Mesendoderm (in vitro differentiated cells): ENCODE results near the gene IKZF5.

Experiments used
- DNase-seq: peaks from one replicate; pipeline ENCODE4 v3.0.0; 2013
- H2AK5ac ChIP-seq: 2 replicates; pipeline ENCODE4 v1.6.1; 2013; ENCODE audit warnings: low read length, inconsistent platforms
- H2BK120ac ChIP-seq: 2 replicates; pipeline ENCODE4 v1.6.1; 2013; ENCODE audit warnings: low read depth, mild to moderate bottlenecking, low read length, moderate library complexity, mixed read lengths
- H2BK15ac ChIP-seq: replicated peaks from 2 replicates; pipeline ENCODE4 v1.6.1; 2013; ENCODE audit warnings: low read depth, mild to moderate bottlenecking, moderate library complexity
- H2BK5ac ChIP-seq: 2 replicates; pipeline ENCODE4 v1.6.1; 2013; ENCODE audit warnings: low read length, inconsistent platforms
- H3K18ac ChIP-seq: 2 replicates; pipeline ENCODE4 v1.6.1; 2013; ENCODE audit warnings: mild to moderate bottlenecking, low read length, mixed read lengths
- H3K23ac ChIP-seq: one replicate; pipeline ENCODE4 v1.6.1; 2013; ENCODE audit warnings: low read length
- H3K27ac ChIP-seq: 2 replicates; pipeline ENCODE4 v1.5.1; 2013; ENCODE audit warnings: low read depth, mild to moderate bottlenecking, inconsistent platforms, low read length, moderate library complexity
- H3K27me3 ChIP-seq: 2 replicates; pipeline ENCODE4 v1.6.1; 2013; ENCODE audit warnings: low read length, control low read depth, mild to moderate bottlenecking, inconsistent platforms; ENCODE audit not compliant: insufficient read depth, poor library complexity
- H3K36me3 ChIP-seq: 2 replicates; pipeline ENCODE4 v1.6.1; 2013; ENCODE audit warnings: low read length, inconsistent platforms; ENCODE audit not compliant: control insufficient read depth, insufficient read depth
- H3K4ac ChIP-seq: one replicate; pipeline ENCODE4 v1.6.1; 2013; ENCODE audit warnings: low read depth, mild to moderate bottlenecking, low read length, moderate library complexity
- H3K4me1 ChIP-seq: 2 replicates; pipeline ENCODE4 v1.6.1; 2013; ENCODE audit warnings: low read depth, low read length, inconsistent platforms; ENCODE audit not compliant: control insufficient read depth
- H3K4me2 ChIP-seq: 2 replicates; pipeline ENCODE4 v1.6.1; 2013; ENCODE audit warnings: low read length
- H3K4me3 ChIP-seq: 2 replicates; pipeline ENCODE4 v1.5.1; 2013; ENCODE audit warnings: mild to moderate bottlenecking, low read length
- H3K56ac ChIP-seq: one replicate; pipeline ENCODE4 v1.6.1; 2013; ENCODE audit warnings: low read length
- H3K79me1 ChIP-seq: 2 replicates; pipeline ENCODE4 v1.6.1; 2013; ENCODE audit warnings: low read length, inconsistent platforms
- H3K79me2 ChIP-seq: 2 replicates; pipeline ENCODE4 v1.6.1; 2013; ENCODE audit warnings: mild to moderate bottlenecking, low read length; ENCODE audit not compliant: control insufficient read depth, insufficient read depth
- H3K9ac ChIP-seq: 2 replicates; pipeline ENCODE4 v1.6.1; 2013; ENCODE audit warnings: low read length, inconsistent platforms
- H4K5ac ChIP-seq: one replicate; pipeline ENCODE4 v1.6.1; 2013; ENCODE audit warnings: low read length
- H4K8ac ChIP-seq: one replicate; pipeline ENCODE4 v1.6.1; 2013; ENCODE audit warnings: low read depth, mild to moderate bottlenecking, control low read depth, low read length, moderate library complexity
- WGBS: extraction: QIAGEN DNeasy Blood & Tissue Kit; methylation state at CpG from one replicate; pipeline ENCODE4 v1.1.7; 2013; ENCODE audit warnings: low lambda C conversion rate, missing lambda C conversion rate; ENCODE audit not compliant: insufficient coverage; ENCODE audit errors: extremely low coverage; 5-methylcytosine and 5-hydroxymethylcytosine counted together

IKZF5 gene

GRCh38 chr10:122954731-122955050 is 53.9 kb downstream of the IKZF5 start:
- Histone ChIP-seq H4K8ac (no peak overlapping the region), H2AK5ac (no peak overlapping the region), H4K5ac (no peak overlapping the region), H3K4me2 (no peak overlapping the region), H3K4me1 (no peaks in the 10 kb centered on the region), H3K36me3 (no peaks in the 10 kb centered on the region), H3K4me3 (no peak overlapping the region), H2BK15ac (no peak overlapping the region), H3K27ac (no peak overlapping the region), H2BK5ac (no peak overlapping the region), H3K27me3 (no peaks in the 10 kb centered on the region), H3K56ac (no peak overlapping the region), H3K79me1 (no peaks in the 10 kb centered on the region), H3K79me2 (no peaks in the 10 kb centered on the region), H3K9ac (no peak overlapping the region), H3K4ac (no peak overlapping the region), H2BK120ac (no peak overlapping the region), H3K18ac (no peak overlapping the region), H3K23ac (no peak overlapping the region)
- no peak for DNase-seq
- WGBS, result no CpG with 5 or more reads among the region's 13 CpGs

DNA sequence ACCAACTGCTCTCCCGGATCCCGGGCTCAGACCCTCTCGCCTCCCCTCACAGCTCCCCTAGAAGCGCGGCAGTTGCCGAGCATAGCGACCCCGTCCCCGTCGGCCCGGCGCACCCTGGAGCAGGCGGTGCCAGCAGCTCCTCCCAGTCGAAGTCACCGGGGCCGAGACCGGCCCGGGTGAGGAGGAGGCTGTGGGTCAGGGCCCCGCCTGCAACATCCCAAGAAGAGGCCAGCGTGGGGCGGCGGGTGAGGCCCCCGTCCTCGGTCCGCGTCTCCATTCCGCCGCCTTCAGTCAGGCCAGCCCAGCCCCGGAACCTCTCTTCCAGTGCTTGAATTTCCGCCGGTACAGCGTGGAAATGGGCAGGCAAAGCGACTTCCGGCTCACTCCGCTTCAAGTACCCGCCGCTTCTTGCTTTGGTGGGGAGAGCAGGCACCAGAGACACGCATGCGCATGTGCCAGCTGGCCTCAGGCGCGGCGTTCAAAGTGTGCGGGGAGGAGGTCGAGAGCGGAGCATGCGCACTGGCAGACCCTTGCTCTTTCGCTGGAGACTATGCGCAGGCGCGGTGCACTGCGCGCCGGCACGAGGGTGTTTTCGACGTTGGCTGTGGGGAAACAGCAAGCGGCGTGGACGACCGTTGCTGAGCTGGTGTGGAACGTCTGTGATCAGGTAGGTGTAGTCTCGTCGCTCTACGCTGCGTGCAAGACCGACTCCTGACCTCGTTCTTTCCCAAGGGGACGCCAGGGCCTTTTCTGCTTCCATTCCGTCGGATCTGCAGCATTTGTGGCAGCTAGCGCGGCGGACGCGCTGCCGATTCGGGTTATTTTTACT is 54.5 kb downstream of the IKZF5 start, which contains the start of gene C10orf88:
C10orf88 (minus strand) TSS at position 326 of the 829 bp plus-strand sequence; CDS start at position 277, 49 bp downstream.
- Histone ChIP-seq H2BK15ac (no peak within 1 kb of the TSS), H3K36me3 (no peaks in the 10 kb centered on the region), H3K4me1 (no peaks in the 10 kb centered on the region), H4K8ac (no peak within 1 kb of the TSS), H3K4me3 (peak within 1 kb of the TSS; percentile 85), H3K4me2 (peak within 1 kb of the TSS; percentile 84), H3K27me3 (no peaks in the 10 kb centered on the region), H2BK5ac (peak within 1 kb of the TSS; percentile 27), H3K79me2 (no peaks in the 10 kb centered on the region), H3K23ac (no peak within 1 kb of the TSS), H3K18ac (peak within 1 kb of the TSS; percentile 60), H2AK5ac (no peak within 1 kb of the TSS), H3K56ac (peak within 1 kb of the TSS; percentile 96), H3K9ac (peak within 1 kb of the TSS; percentile 88), H4K5ac (peak within 1 kb of the TSS; percentile 27), H3K4ac (peak within 1 kb of the TSS; percentile 29), H2BK120ac (no peak within 1 kb of the TSS), H3K79me1 (no peaks in the 10 kb centered on the region), H3K27ac (peak within 1 kb of the TSS; percentile 71)
- DNase-seq, result peak; percentile 99
- no CpG with 5 or more reads among the region's 77 CpGs for WGBS

DNA sequence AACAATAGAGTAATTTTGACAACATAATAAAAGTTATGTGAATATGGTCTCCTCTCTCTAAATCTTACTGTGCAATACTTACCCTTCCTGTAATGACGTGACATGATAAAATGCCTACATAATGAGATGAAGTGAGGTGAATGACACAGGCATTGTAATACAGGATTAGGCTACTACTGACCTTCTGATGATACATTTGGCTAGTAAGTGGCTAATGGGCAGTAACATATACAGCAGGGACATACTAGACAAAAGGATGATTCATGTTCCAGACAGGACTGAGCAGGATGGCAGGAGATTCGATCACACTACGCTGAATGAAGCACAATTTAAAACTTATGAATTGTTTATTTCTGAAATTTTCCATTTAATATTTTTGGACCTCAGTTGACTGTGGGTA is 59.3 kb downstream of the IKZF5 start:
- H3K36me3 ChIP-seq, result peaks cover 2% of the 10 kb centered on the region
- H3K4me3 ChIP-seq, result no peak overlapping the region
- H3K4ac ChIP-seq, result no peak overlapping the region
- no peak overlapping the region for H2BK5ac ChIP-seq
- no peak overlapping the region for H4K5ac ChIP-seq
- no peak overlapping the region for H3K23ac ChIP-seq
- no peak overlapping the region for H2AK5ac ChIP-seq
- H4K8ac ChIP-seq, result no peak overlapping the region
- no peak overlapping the region for H3K18ac ChIP-seq
- H3K56ac ChIP-seq, result no peak overlapping the region
- no peak for DNase-seq
- H3K27ac ChIP-seq, result no peak overlapping the region
- no CpG with 5 or more reads among the region's 3 CpGs for WGBS
- no peak overlapping the region for H3K9ac ChIP-seq
- H3K79me2 ChIP-seq, result no peaks in the 10 kb centered on the region
- H3K4me1 ChIP-seq, result no peaks in the 10 kb centered on the region
- H2BK15ac ChIP-seq, result no peak overlapping the region
- H3K27me3 ChIP-seq, result no peaks in the 10 kb centered on the region
- H2BK120ac ChIP-seq, result no peak overlapping the region
- H3K79me1 ChIP-seq, result no peaks in the 10 kb centered on the region
- H3K4me2 ChIP-seq, result no peak overlapping the region
